Endothelial cell (in vitro differentiated cells): Measurements from ENCODE around the gene GABRG2. TPM values are rescaled to one million over a fixed set of nuclear protein-coding genes. Genes with fewer than 3 reads are reported as not detected.

Experiments used
- DNase-seq: peaks from one replicate; pipeline ENCODE4 v3.0.0; 2021; ENCODE audit warnings: low spot score
- H3K27ac Mint-ChIP-seq: one replicate; pipeline ENCODE4 v1.8.0; 2021; ENCODE audit warnings: mixed read lengths, inconsistent platforms; ENCODE audit not compliant: unreplicated experiment
- H3K27me3 Mint-ChIP-seq: one replicate; pipeline ENCODE4 v1.8.0; 2021; ENCODE audit warnings: mild to moderate bottlenecking, moderate library complexity, mixed read lengths, inconsistent platforms; ENCODE audit not compliant: unreplicated experiment
- H3K36me3 Mint-ChIP-seq: one replicate; pipeline ENCODE4 v1.8.0; 2021; ENCODE audit warnings: mild to moderate bottlenecking, low read depth, mixed read lengths, inconsistent platforms; ENCODE audit not compliant: unreplicated experiment
- H3K4me1 Mint-ChIP-seq: one replicate; pipeline ENCODE4 v1.8.0; 2021; ENCODE audit warnings: mild to moderate bottlenecking, mixed read lengths, inconsistent platforms; ENCODE audit not compliant: unreplicated experiment
- H3K4me3 Mint-ChIP-seq: one replicate; pipeline ENCODE4 v1.8.0; 2021; ENCODE audit warnings: mild to moderate bottlenecking, mixed read lengths, inconsistent platforms; ENCODE audit not compliant: unreplicated experiment
- H3K9me3 Mint-ChIP-seq: one replicate; pipeline ENCODE4 v1.8.0; 2021; ENCODE audit warnings: mixed read lengths, inconsistent platforms; ENCODE audit not compliant: unreplicated experiment
- CTCF ChIP-seq: fragments of 200-600 bp; sonication (generic); IDR thresholded peaks from one replicate; pipeline ENCODE4 v1.5.0; 2021; ENCODE audit warnings: antibody characterized with exemption; ENCODE audit not compliant: unreplicated experiment
- total RNA-seq: library from RNA; stranded (reverse); fragmentation: NEBNext Ultra II Directional; extraction: Animal tissue kit (Norgen Biotek cat#: 25700); gene quantifications from one replicate; pipeline ENCODE4 v1.2.1, GENCODE V29; 2021; ENCODE audit not compliant: unreplicated experiment

The GABRG2 gene
- total RNA-seq, 1 donor from 2014 or later, result 0.51 TPM

- no peak for TF ChIP-seq CTCF
- DNase-seq, result no peak
- Mint-ChIP-seq H3K27ac (no peak overlapping the region), H3K27me3 (peaks cover 5% of the 10 kb centered on the region), H3K36me3 (no peaks in the 10 kb centered on the region), H3K4me1 (no peaks in the 10 kb centered on the region), H3K4me3 (no peak overlapping the region), H3K9me3 (peaks cover 14% of the 10 kb centered on the region)
These were observed 96.1 kb downstream of the GABRG2 start for GRCh38 chr5:162163663-162164062.

DNA sequence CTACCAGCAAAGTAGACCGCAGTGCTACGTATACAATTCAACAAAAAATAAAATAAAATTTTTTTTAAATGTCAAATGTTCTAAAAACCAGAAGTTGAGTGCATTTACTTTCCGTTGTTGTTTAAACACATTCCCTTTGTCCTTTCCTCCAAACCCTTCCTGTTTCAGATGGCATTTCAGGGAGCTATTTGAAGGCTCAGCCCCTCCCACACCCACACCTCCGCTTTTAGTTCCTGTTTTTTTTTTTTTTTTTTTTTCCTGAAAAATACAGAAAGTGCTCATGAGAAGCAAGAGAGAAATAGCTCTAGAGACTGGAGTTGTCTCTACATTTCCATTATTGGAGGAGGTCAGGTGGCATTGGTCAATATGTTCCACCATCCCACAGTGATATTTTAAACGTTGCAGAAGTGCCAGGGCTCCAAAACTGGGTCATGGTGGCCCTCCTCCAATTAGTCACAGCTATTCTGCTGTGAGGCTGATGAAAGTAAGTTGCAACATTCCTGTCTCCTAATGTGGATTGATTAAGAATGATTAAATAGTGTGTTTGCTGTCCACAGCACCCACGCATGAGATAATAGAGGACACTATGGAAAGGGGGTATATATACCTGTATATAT is 106.9 kb downstream of the GABRG2 start:
- Mint-ChIP-seq H3K4me1 (peaks cover 7% of the 10 kb centered on the region), H3K27ac (peak overlapping the region; percentile 72), H3K9me3 (no peaks in the 10 kb centered on the region), H3K4me3 (no peak overlapping the region), H3K27me3 (peaks cover 2% of the 10 kb centered on the region), H3K36me3 (no peaks in the 10 kb centered on the region)
- no peak for DNase-seq
- no peak for TF ChIP-seq CTCF

- no peak overlapping the region for H3K27ac Mint-ChIP-seq
- H3K4me1 Mint-ChIP-seq, result no peaks in the 10 kb centered on the region
- no peak for TF ChIP-seq CTCF
- H3K4me3 Mint-ChIP-seq, result no peak overlapping the region
- H3K9me3 Mint-ChIP-seq, result no peaks in the 10 kb centered on the region
- H3K27me3 Mint-ChIP-seq, result peaks cover 6% of the 10 kb centered on the region
- H3K36me3 Mint-ChIP-seq, result no peaks in the 10 kb centered on the region
- DNase-seq, result no peak
These were observed 119.8 kb downstream of the GABRG2 start for GRCh38 chr5:162187371-162187770.

DNA sequence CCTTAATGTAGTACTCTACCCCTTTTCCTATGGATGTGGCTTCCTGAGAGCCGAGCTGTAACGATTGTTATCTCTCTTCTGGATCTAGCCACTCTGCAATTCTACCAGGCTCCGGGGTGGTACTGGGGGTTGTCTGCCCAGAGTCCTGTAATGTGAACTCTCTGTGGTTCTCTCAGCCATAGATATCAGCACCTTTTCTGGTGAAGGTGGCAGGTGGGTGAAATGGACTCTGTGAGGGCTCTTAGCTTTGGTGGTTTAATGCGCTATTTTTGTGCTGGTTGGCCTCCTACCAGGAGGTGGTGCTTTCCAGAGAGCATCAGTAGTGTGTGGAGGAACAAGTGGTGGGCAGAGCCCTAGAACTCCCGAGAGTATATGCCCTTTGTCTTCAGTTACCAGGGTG is 122.1 kb downstream of the GABRG2 start:
- Mint-ChIP-seq H3K4me1 (no peaks in the 10 kb centered on the region), H3K27me3 (peaks cover 4% of the 10 kb centered on the region), H3K36me3 (no peaks in the 10 kb centered on the region), H3K9me3 (no peaks in the 10 kb centered on the region), H3K4me3 (no peak overlapping the region), H3K27ac (no peak overlapping the region)
- no peak for DNase-seq
- no peak for TF ChIP-seq CTCF

GRCh38 chr5:162193012-162193411 is 125.4 kb downstream of the GABRG2 start:
- Mint-ChIP-seq H3K27ac (no peak overlapping the region), H3K27me3 (peaks cover 4% of the 10 kb centered on the region), H3K36me3 (no peaks in the 10 kb centered on the region), H3K9me3 (no peaks in the 10 kb centered on the region), H3K4me1 (no peaks in the 10 kb centered on the region), H3K4me3 (no peak overlapping the region)
- TF ChIP-seq CTCF, result no peak
- no peak for DNase-seq
